K562 (cell line): Measurements from ENCODE around the gene NRP2. TPM values are rescaled to one million over a fixed set of nuclear protein-coding genes. Genes with fewer than 3 reads are reported as not detected.

Experiments used
- ATAC-seq: fragments of 200-7000 bp; cut with Tn5 transposase; 3 replicates; pipeline ENCODE4 v1.9.1; 2020; ENCODE audit warnings: moderate library complexity
- BruUV-seq: library from RNA; stranded (reverse); fragments of 400-500 nt; replicated peaks from 2 replicates; lab custom pipeline; 2021; lab: Mats Ljungman, UMichigan
- CTCF ChIA-PET: fragments of 300-600 bp; formaldehyde crosslinking; extraction: SDS; loops from one replicate; lab custom pipeline; 2021; ENCODE audit warnings: low intra/inter-chr PET ratio; lab: Yijun Ruan, JAX
- POLR2A ChIA-PET: fragments of 300-600, 350-650 bp; sonication (Branson Sonifier 250); formaldehyde crosslinking; extraction: SDS; loops from one replicate; lab custom pipeline; 2021; ENCODE audit warnings: antibody characterized with exemption, inconsistent platforms; lab: Yijun Ruan, JAX
- DNase-seq, 4 experiments: peaks; one replicate each; pipeline versions ENCODE4 v3.0.0 to v3.0.0-alpha.2; 2011 to 2018; ENCODE audit warnings: low spot score in 3 of 4, mixed read lengths in 3 of 4; ENCODE audit errors: extremely low read depth in 1 of 4
- FAIRE-seq: peaks from 2 replicates; lab custom pipeline; 2011; peaks lifted over from hg19 to GRCh38; lab: Jason Lieb, UNC
- H2AFZ ChIP-seq: 2 replicates; pipeline ENCODE4 v1.6.0; 2011; ENCODE audit warnings: low read depth, low read length, control low read depth, inconsistent platforms
- H3K27ac ChIP-seq: fragments of 200-600 bp; 3 replicates; pipeline ENCODE4 v1.8.0; 2011; ENCODE audit warnings: low read depth, mild to moderate bottlenecking, control low read depth, inconsistent platforms, low read length, moderate library complexity, mixed read lengths; ENCODE audit errors: extremely low read depth
- H3K27me3 ChIP-seq, 2 experiments: fragments of 300-600 bp in 1 of 2; 2 replicates in 1 of 2; 3 replicates in 1 of 2; pipeline versions ENCODE4 v1.6.0 to v1.8.0; 2011; ENCODE audit warnings: inconsistent platforms in 2 of 2, low read length in 2 of 2, mild to moderate bottlenecking in 1 of 2, mixed read lengths in 1 of 2, moderate library complexity in 1 of 2; ENCODE audit not compliant: control insufficient read depth in 2 of 2, insufficient read depth in 2 of 2
- H3K36me3 ChIP-seq: fragments of 300-600 bp; 3 replicates; pipeline ENCODE4 v1.8.0; 2011; ENCODE audit warnings: mild to moderate bottlenecking, low read length, inconsistent platforms; ENCODE audit not compliant: control insufficient read depth, insufficient read depth
- H3K4me1 ChIP-seq, 2 experiments: fragments of 200-600 bp in 1 of 2; replicated peaks in 1 of 2; 2 replicates in 1 of 2; 3 replicates in 1 of 2; pipeline versions ENCODE4 v1.5.1 to v1.8.0; 2011; ENCODE audit warnings: inconsistent platforms in 2 of 2, low read length in 2 of 2, mild to moderate bottlenecking in 1 of 2, mixed read lengths in 1 of 2, moderate library complexity in 1 of 2; ENCODE audit not compliant: control insufficient read depth in 2 of 2, insufficient read depth in 2 of 2
- H3K4me2 ChIP-seq: 2 replicates; pipeline ENCODE4 v1.6.1; 2011; ENCODE audit warnings: low read length, control low read depth, inconsistent platforms, mixed read lengths; ENCODE audit not compliant: insufficient read depth
- H3K4me3 ChIP-seq: fragments of 200-600 bp; sonication (generic), shearing (Covaris generic); 2 replicates; pipeline ENCODE4 v1.5.1; 2016; ENCODE audit warnings: control low read depth, inconsistent platforms
- H3K79me2 ChIP-seq: fragments of 200-600 bp; 3 replicates; pipeline ENCODE4 v1.8.0; 2011; ENCODE audit warnings: low read length, inconsistent platforms; ENCODE audit not compliant: control insufficient read depth, insufficient read depth
- H3K9ac ChIP-seq, 2 experiments: 2 replicates each; pipeline versions ENCODE4 v1.6.0 to v1.6.1; 2011; ENCODE audit warnings: low read depth in 2 of 2, low read length in 2 of 2, control low read depth in 1 of 2, inconsistent platforms in 1 of 2, mild to moderate bottlenecking in 1 of 2, mixed read lengths in 1 of 2; ENCODE audit not compliant: insufficient read depth in 1 of 2
- H3K9me1 ChIP-seq: one replicate; pipeline ENCODE4 v1.6.0; 2011; ENCODE audit warnings: inconsistent platforms, mild to moderate bottlenecking, low read length, moderate library complexity; ENCODE audit not compliant: control insufficient read depth, insufficient read depth
- H3K9me3 ChIP-seq: replicated peaks from 2 replicates; pipeline ENCODE4 v1.5.1; 2011; ENCODE audit warnings: low read depth, low read length, inconsistent platforms; ENCODE audit not compliant: control insufficient read depth, insufficient read depth
- H4K20me1 ChIP-seq: replicated peaks from 2 replicates; pipeline ENCODE4 v1.6.1; 2011; ENCODE audit warnings: low read length, inconsistent platforms, mixed read lengths; ENCODE audit not compliant: control insufficient read depth, insufficient read depth
- BRF1 ChIP-seq: IDR thresholded peaks from 3 replicates; pipeline ENCODE4 v1.6.1; 2011; ENCODE audit warnings: borderline replicate concordance, mild to moderate bottlenecking; ENCODE audit not compliant: insufficient read length; ENCODE audit errors: extremely low read depth
- CEBPB ChIP-seq: fragments of 450-650 bp; IDR thresholded peaks from 2 replicates; pipeline ENCODE4 v1.6.1; 2016; ENCODE audit warnings: missing genetic modification characterization, missing compliant biosample characterization
- ETV1 ChIP-seq: fragments of 450-650 bp; conservative IDR thresholded peaks from 2 replicates; pipeline ENCODE4 v1.6.1; 2016; ENCODE audit warnings: missing genetic modification characterization, control low read depth, low read depth, missing compliant biosample characterization
- FOXJ3 ChIP-seq: sonication (generic); formaldehyde crosslinking; IDR thresholded peaks from 2 replicates; pipeline ENCODE4 v1.4.0; 2020; ENCODE audit warnings: mild to moderate bottlenecking, missing genetic modification reagents
- KDM1A ChIP-seq, 2 experiments: fragments of 450-650 bp; IDR thresholded peaks; 2 replicates each; pipeline ENCODE4 v1.6.1; 2016; ENCODE audit warnings: mild to moderate bottlenecking in 2 of 2
- KDM4B ChIP-seq, 2 experiments: fragments of 450-650 bp in 1 of 2; sonication (generic) in 1 of 2; IDR thresholded peaks; 2 replicates each; pipeline ENCODE4 v1.6.1; 2016 to 2017; ENCODE audit warnings: borderline replicate concordance in 2 of 2, antibody characterized with exemption in 1 of 2, low read depth in 1 of 2, mild to moderate bottlenecking in 1 of 2
- KLF6 ChIP-seq: fragments of 250-450 bp; sonication (Bioruptor Pico); IDR thresholded peaks from 2 replicates; pipeline ENCODE4 v1.4.0; 2020; ENCODE audit warnings: mild to moderate bottlenecking, moderate library complexity, borderline replicate concordance
- MCM5 ChIP-seq: fragments of 450-650 bp; IDR thresholded peaks from 2 replicates; pipeline ENCODE4 v1.6.1; 2016; ENCODE audit warnings: low read depth
- PRPF4 ChIP-seq: fragments of 200-400 bp; formaldehyde crosslinking; IDR thresholded peaks from one replicate; pipeline ENCODE4 v1.6.1; 2017; ENCODE audit warnings: low read length, low read depth, mild to moderate bottlenecking; ENCODE audit not compliant: insufficient read depth, poor library complexity, severe bottlenecking
- RAD21 ChIP-seq, 2 experiments: fragments of 250-450 bp in 1 of 2; fragments of 450-650 bp in 1 of 2; sonication (Bioruptor Pico) in 1 of 2; formaldehyde crosslinking in 1 of 2; IDR thresholded peaks in 1 of 2; conservative IDR thresholded peaks in 1 of 2; 2 replicates each; pipeline versions ENCODE4 v1.4.0 to v1.8.0; 2020 to 2022; ENCODE audit warnings: mild to moderate bottlenecking in 2 of 2, moderate library complexity in 1 of 2
- SMC3 ChIP-seq: conservative IDR thresholded peaks from 2 replicates; pipeline ENCODE4 v1.6.1; 2011; ENCODE audit warnings: low read depth, low read length, improper control_type of control experiment; ENCODE audit not compliant: insufficient read depth
- TARDBP ChIP-seq: fragments of 450-650 bp; IDR thresholded peaks from 2 replicates; pipeline ENCODE4 v1.6.1; 2016
- TCFL5 ChIP-seq: fragments of 250-450 bp; sonication (Bioruptor Pico); conservative IDR thresholded peaks from 2 replicates; pipeline ENCODE4 v1.6.1; 2021; ENCODE audit warnings: mild to moderate bottlenecking, moderate library complexity, matching md5 sums
- ZC3H4 ChIP-seq: sonication (generic); formaldehyde crosslinking; IDR thresholded peaks from 2 replicates; pipeline ENCODE4 v1.9.0; 2021; ENCODE audit warnings: missing genetic modification reagents, borderline replicate concordance
- ZFP30 ChIP-seq: fragments of 250-450 bp; sonication (Bioruptor Pico); IDR thresholded peaks from 2 replicates; pipeline ENCODE4 v1.8.0; 2022; ENCODE audit warnings: moderate library complexity, mild to moderate bottlenecking, inconsistent platforms, borderline replicate concordance
- ZNF644 ChIP-seq: fragments of 200-800 bp; sonication (Bioruptor generic); IDR thresholded peaks from 2 replicates; pipeline ENCODE4 v1.6.1; 2016; ENCODE audit warnings: low read depth, missing genetic modification characterization, missing compliant biosample characterization
- ZNF696 ChIP-seq: fragments of 250-450 bp; sonication (Bioruptor Pico); conservative IDR thresholded peaks from 2 replicates; pipeline ENCODE4 v1.4.0; 2020; ENCODE audit warnings: mild to moderate bottlenecking, moderate library complexity
- WGBS: fragments of 100-300 bp; shearing (Covaris generic); methylation state at CpG from one replicate; pipeline ENCODE4 v1.1.6; 2016; ENCODE audit warnings: low coverage, mixed read lengths; ENCODE audit not compliant: insufficient coverage; ENCODE audit errors: missing lambda C conversion rate; 5-methylcytosine and 5-hydroxymethylcytosine counted together
- in situ Hi-C: fragments of 300-500 bp; cut with MboI; formaldehyde crosslinking; loops from 4 replicates; pipeline ENCODE4 v1.15.0; 2018; ENCODE audit warnings: inconsistent platforms, mixed read lengths
- intact Hi-C: fragments of 100-400 bp; cut with micrococcal nuclease; formaldehyde crosslinking; loops from 2 replicates; pipeline ENCODE4 v1.14.2; 2022
- polyA plus RNA-seq, 8 experiments: library from polyadenylated mRNA; depleted of rRNA in 4 of 8; stranded (reverse) in 5 of 8; unstranded in 3 of 8; fragments of >200 nt; fragmentation: Nextera tagmentation in 2 of 8; fragmentation: Illumina TruSeq in 1 of 8; extraction: Ambion mirVana in 2 of 8; extraction: Trizol in 1 of 8; gene quantifications; 2 replicates each; pipeline versions ENCODE4 v1.2.1 to v1.2.3, GENCODE V29; 2011 to 2014; ENCODE audit warnings: inconsistent platforms in 1 of 8, missing spikeins in 1 of 8
- total RNA-seq, 7 experiments: library from RNA; depleted of rRNA in 6 of 7; stranded (reverse); fragments of >200 nt in 6 of 7; fragmentation: Illumina TruSeq in 2 of 7; extraction: Trizol in 2 of 7; gene quantifications; 2 replicates each; pipeline versions ENCODE4 v1.2.1 to v1.2.3, GENCODE V29; 2011 to 2021; ENCODE audit warnings: low replicate concordance in 1 of 7
- TF ChIP-seq, protein P1 (sequence below): IDR thresholded peaks from 2 replicates; pipeline ENCODE4 v1.6.1; 2012; ENCODE audit warnings: low read depth, low read length, improper control_type of control experiment, borderline replicate concordance
- TF ChIP-seq, protein P2 (sequence below): IDR thresholded peaks from 2 replicates; pipeline ENCODE4 v1.6.1; 2011; ENCODE audit warnings: borderline replicate concordance, low read depth, mild to moderate bottlenecking, moderate library complexity, low read length; ENCODE audit not compliant: insufficient read depth, poor library complexity, severe bottlenecking

The NRP2 gene
- total and polyA plus RNA-seq, 9 of the 15 experiments (the other 6 are each of a cell fraction or from before 2014, with no cell fraction given): 0.05 to 0.31 (median 0.15) TPM; not detected in 5

- no peaks in the 10 kb centered on the region for H4K20me1 ChIP-seq
- WGBS: 0% methylated on average over 3 of the region's 3 CpGs
- DNase-seq: peak; percentile 31 to 54 (median 48)
- no peaks in the 10 kb centered on the region for H3K9me3 ChIP-seq
- H3K9ac ChIP-seq: no peak overlapping the region
- ATAC-seq: peak; percentile 91
- in situ Hi-C loops: loop anchor here (25.0 kb wide), 1 partner anchor 1418 kb away; no protein-coding TSS in a partner anchor
- H3K27ac ChIP-seq: no peak overlapping the region
- no peaks in the 10 kb centered on the region for H3K9me1 ChIP-seq
- BruUV-seq: no TSS peak
- intact Hi-C loops: no loop called here
- peak; percentile 55 for FAIRE-seq
- ChIA-PET POLR2A (no interaction called here), CTCF (interaction anchor here (0.6 to 0.9 kb wide), 2 partner anchors 205 to 1420 kb away, joined by 3 to 4 read pairs; no protein-coding TSS in a partner anchor)
- H2AFZ ChIP-seq: no peak overlapping the region
- H3K27me3 ChIP-seq: peaks cover 3 to 28% of the 10 kb centered on the region in 2 experiments; a peak in 3 of 5 replicates
- no peak overlapping the region for H3K4me2 ChIP-seq
- no peak overlapping the region for H3K4me3 ChIP-seq
- peaks cover 0 to 12% of the 10 kb centered on the region in 2 experiments; a peak in 2 of 5 replicates for H3K4me1 ChIP-seq
- no peaks in the 10 kb centered on the region for H3K36me3 ChIP-seq
- no peaks in the 10 kb centered on the region for H3K79me2 ChIP-seq
- TF ChIP-seq RAD21 (CRISPR knock-in tag; conservative IDR thresholded peaks at IDR 0.05 in 1 of 2, IDR thresholded peaks at IDR 0.05 in 1 of 2): peak; percentile 40 to 56
- no peak for TF ChIP-seq TARDBP
- TF ChIP-seq PRPF4: no peak
- TF ChIP-seq KDM1A (IDR thresholded peaks at IDR 0.05): no peak
- TF ChIP-seq ZC3H4 (CRISPR knock-in tag): no peak
- 0 out of 2 replicates have a peak, but pooled peaks have one; percentile 5 for TF ChIP-seq SMC3
- no peak for TF ChIP-seq TCFL5 (CRISPR knock-in tag)
- TF ChIP-seq CEBPB (tag): no peak
- TF ChIP-seq MCM5: no peak
- peak; percentile 43; the same call in 1 of the 2 replicates for TF ChIP-seq ETV1
- TF ChIP-seq, protein P1, sequence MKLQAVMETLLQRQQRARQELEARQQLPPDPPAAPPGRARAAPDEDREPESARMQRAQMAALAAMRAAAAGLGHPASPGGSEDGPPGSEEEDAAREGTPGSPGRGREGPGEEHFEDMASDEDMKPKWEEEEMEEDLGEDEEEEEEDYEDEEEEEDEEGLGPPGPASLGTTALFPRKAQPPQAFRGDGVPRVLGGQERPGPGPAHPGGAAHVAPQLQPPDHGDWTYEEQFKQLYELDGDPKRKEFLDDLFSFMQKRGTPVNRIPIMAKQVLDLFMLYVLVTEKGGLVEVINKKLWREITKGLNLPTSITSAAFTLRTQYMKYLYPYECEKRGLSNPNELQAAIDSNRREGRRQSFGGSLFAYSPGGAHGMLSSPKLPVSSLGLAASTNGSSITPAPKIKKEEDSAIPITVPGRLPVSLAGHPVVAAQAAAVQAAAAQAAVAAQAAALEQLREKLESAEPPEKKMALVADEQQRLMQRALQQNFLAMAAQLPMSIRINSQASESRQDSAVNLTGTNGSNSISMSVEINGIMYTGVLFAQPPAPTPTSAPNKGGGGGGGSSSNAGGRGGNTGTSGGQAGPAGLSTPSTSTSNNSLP: peak; percentile 40; the same call in 1 of the 2 replicates
- no peak for TF ChIP-seq KDM4B (IDR thresholded peaks at IDR 0.05; ENCODE audit: borderline replicate concordance in 2 of 2, low read depth in 1 of 2)
- TF ChIP-seq, protein P2, sequence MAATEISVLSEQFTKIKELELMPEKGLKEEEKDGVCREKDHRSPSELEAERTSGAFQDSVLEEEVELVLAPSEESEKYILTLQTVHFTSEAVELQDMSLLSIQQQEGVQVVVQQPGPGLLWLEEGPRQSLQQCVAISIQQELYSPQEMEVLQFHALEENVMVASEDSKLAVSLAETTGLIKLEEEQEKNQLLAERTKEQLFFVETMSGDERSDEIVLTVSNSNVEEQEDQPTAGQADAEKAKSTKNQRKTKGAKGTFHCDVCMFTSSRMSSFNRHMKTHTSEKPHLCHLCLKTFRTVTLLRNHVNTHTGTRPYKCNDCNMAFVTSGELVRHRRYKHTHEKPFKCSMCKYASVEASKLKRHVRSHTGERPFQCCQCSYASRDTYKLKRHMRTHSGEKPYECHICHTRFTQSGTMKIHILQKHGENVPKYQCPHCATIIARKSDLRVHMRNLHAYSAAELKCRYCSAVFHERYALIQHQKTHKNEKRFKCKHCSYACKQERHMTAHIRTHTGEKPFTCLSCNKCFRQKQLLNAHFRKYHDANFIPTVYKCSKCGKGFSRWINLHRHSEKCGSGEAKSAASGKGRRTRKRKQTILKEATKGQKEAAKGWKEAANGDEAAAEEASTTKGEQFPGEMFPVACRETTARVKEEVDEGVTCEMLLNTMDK: peak; percentile 25
- no peak for TF ChIP-seq FOXJ3 (CRISPR knock-in tag)
- TF ChIP-seq ZNF644: no peak
- TF ChIP-seq ZNF696 (CRISPR knock-in tag): no peak
- no peak for TF ChIP-seq ZFP30 (CRISPR knock-in tag)
- no peak for TF ChIP-seq KLF6 (CRISPR knock-in tag)
- no peak for TF ChIP-seq BRF1
Observed at GRCh38 chr2:205680067-205680466, 2.2 kb upstream of the NRP2 start.
